Tibial nerve (tissue), 4 donors: ENCODE measurements around the gene MTNR1A. TPM values are rescaled to one million over a fixed set of nuclear protein-coding genes. Genes with fewer than 3 reads are reported as not detected.

Source experiments
- DNase-seq, 2 donors: peaks; one replicate each; pipeline ENCODE4 v3.0.0-alpha.2; 2019; ENCODE audit warnings: low spot score in 2 of 2
- H3K27ac ChIP-seq, 4 donors: fragments of 200-600 bp; sonication (generic) in 3 of 4; one replicate each; pipeline ENCODE4 v1.5.1; 2017 to 2019; ENCODE audit warnings: mild to moderate bottlenecking in 1 of 4
- H3K27me3 ChIP-seq, 2 donors: fragments of 200-600 bp; sonication (generic) in 1 of 2; one replicate each; pipeline versions ENCODE4 v1.5.1 to v1.6.0; 2017 to 2019
- H3K36me3 ChIP-seq, 3 donors: fragments of 200-600 bp; sonication (generic); one replicate each; pipeline ENCODE4 v1.5.1; 2018 to 2019
- H3K4me1 ChIP-seq, 4 donors: fragments of 200-600 bp; sonication (generic) in 3 of 4; one replicate each; pipeline ENCODE4 v1.5.1; 2017 to 2019
- H3K4me3 ChIP-seq, 4 donors: fragments of 200-600 bp; sonication (generic) in 3 of 4; one replicate each; pipeline ENCODE4 v1.5.1; 2017 to 2019; ENCODE audit warnings: mild to moderate bottlenecking in 1 of 4, moderate library complexity in 1 of 4
- H3K9me3 ChIP-seq, 4 donors: fragments of 200-600 bp; sonication (generic) in 3 of 4; one replicate each; pipeline ENCODE4 v1.5.1; 2017 to 2019
- EP300 ChIP-seq, 2 donors: sonication (generic); formaldehyde crosslinking; IDR thresholded peaks; one replicate each; pipeline ENCODE4 v1.6.1; 2017; ENCODE audit warnings: antibody characterized with exemption in 2 of 2, mild to moderate bottlenecking in 1 of 2
- POLR2A ChIP-seq, 2 donors: fragments of 450-650 bp; IDR thresholded peaks; one replicate each; pipeline ENCODE4 v1.6.1; 2017; ENCODE audit warnings: antibody characterized with exemption in 2 of 2, mild to moderate bottlenecking in 2 of 2, moderate library complexity in 2 of 2
- WGBS, 2 donors: methylation state at CpG; one replicate each; pipeline ENCODE4 v1.1.5; 2018; 5-methylcytosine and 5-hydroxymethylcytosine counted together
- total RNA-seq, 4 donors: library from RNA; depleted of rRNA; stranded (reverse); fragments of >200 nt; gene quantifications; one replicate each; pipeline ENCODE4 v1.1.0, GENCODE V29; 2016
- TF ChIP-seq, protein P1 (sequence below), 5 experiments: fragments of 200-600 bp in 3 of 5; fragments of 450-650 bp in 2 of 5; sonication (generic) in 3 of 5; IDR thresholded peaks; one replicate each; pipeline ENCODE4 v1.5.1; 2016 to 2019; ENCODE audit warnings: antibody characterized with exemption in 5 of 5, mild to moderate bottlenecking in 3 of 5, moderate library complexity in 2 of 5

MTNR1A gene
- total RNA-seq: not detected

- no peak for DNase-seq
- H3K4me3 ChIP-seq: peak within 1 kb of the TSS in 3 of 4 donors; percentile 4 to 46 (median 27)
Measured at GRCh38 chr4:186554914-186555827, at the start of gene MTNR1A. TSS of gene MTNR1A (minus strand) at chr4:186555567. CDS start at chr4:186555365, 202 bp downstream.

GRCh38 chr4:186604124-186604807 lies 48.9 kb upstream of the MTNR1A start:
- H3K4me3 ChIP-seq: no peak overlapping the region
- TF ChIP-seq EP300 (IDR thresholded peaks at IDR 0.05) (no peak), POLR2A (IDR thresholded peaks at IDR 0.05) (no peak)
- TF ChIP-seq, protein P1, sequence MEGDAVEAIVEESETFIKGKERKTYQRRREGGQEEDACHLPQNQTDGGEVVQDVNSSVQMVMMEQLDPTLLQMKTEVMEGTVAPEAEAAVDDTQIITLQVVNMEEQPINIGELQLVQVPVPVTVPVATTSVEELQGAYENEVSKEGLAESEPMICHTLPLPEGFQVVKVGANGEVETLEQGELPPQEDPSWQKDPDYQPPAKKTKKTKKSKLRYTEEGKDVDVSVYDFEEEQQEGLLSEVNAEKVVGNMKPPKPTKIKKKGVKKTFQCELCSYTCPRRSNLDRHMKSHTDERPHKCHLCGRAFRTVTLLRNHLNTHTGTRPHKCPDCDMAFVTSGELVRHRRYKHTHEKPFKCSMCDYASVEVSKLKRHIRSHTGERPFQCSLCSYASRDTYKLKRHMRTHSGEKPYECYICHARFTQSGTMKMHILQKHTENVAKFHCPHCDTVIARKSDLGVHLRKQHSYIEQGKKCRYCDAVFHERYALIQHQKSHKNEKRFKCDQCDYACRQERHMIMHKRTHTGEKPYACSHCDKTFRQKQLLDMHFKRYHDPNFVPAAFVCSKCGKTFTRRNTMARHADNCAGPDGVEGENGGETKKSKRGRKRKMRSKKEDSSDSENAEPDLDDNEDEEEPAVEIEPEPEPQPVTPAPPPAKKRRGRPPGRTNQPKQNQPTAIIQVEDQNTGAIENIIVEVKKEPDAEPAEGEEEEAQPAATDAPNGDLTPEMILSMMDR (IDR thresholded peaks at IDR 0.05): no peak

More at GRCh38 chr4:186554914-186555827, at the start of gene MTNR1A:
- 4 to 6% methylated on average over 26 to 75 of the region's 91 CpGs for WGBS, 2 donors
- TF ChIP-seq EP300 (IDR thresholded peaks at IDR 0.05) (no peak), POLR2A (IDR thresholded peaks at IDR 0.05) (no peak)
- TF ChIP-seq, protein P1 (IDR thresholded peaks at IDR 0.05): peak in 1 of 5 experiments; percentile 6
- Histone ChIP-seq H3K9me3 (no peaks in the 10 kb centered on the region), H3K36me3 (no peaks in the 10 kb centered on the region), H3K4me1 (peaks cover 0 to 16% (median 2%) of the 10 kb centered on the region in 4 donors), H3K27me3 (peaks cover 0 to 49% of the 10 kb centered on the region in 2 donors), H3K27ac (no peak within 1 kb of the TSS)

GRCh38 chr4:186602978-186603377 lies 47.6 kb upstream of the MTNR1A start:
- Histone ChIP-seq H3K27ac (no peak overlapping the region), H3K36me3 (peaks cover 0 to 95% (median 0%) of the 10 kb centered on the region in 3 donors), H3K4me3 (no peak overlapping the region), H3K9me3 (no peaks in the 10 kb centered on the region), H3K27me3 (no peaks in the 10 kb centered on the region), H3K4me1 (no peaks in the 10 kb centered on the region)
- TF ChIP-seq, protein P1 (IDR thresholded peaks at IDR 0.05): no peak
- TF ChIP-seq POLR2A (IDR thresholded peaks at IDR 0.05) (no peak), EP300 (IDR thresholded peaks at IDR 0.05) (no peak)
- DNase-seq: no peak
- WGBS, 2 donors: 93 to 95% methylated on average over 9 of the region's 9 CpGs

More at GRCh38 chr4:186604124-186604807, 48.9 kb upstream of the MTNR1A start:
- H3K9me3 ChIP-seq: no peaks in the 10 kb centered on the region
- 72 to 74% methylated on average over 7 of the region's 7 CpGs for WGBS, 2 donors
- no peak for DNase-seq
- H3K27me3 ChIP-seq: no peaks in the 10 kb centered on the region
- H3K27ac ChIP-seq: no peak overlapping the region
- no peaks in the 10 kb centered on the region for H3K4me1 ChIP-seq
- H3K36me3 ChIP-seq: peaks cover 0 to 95% (median 0%) of the 10 kb centered on the region in 3 donors

DNA sequence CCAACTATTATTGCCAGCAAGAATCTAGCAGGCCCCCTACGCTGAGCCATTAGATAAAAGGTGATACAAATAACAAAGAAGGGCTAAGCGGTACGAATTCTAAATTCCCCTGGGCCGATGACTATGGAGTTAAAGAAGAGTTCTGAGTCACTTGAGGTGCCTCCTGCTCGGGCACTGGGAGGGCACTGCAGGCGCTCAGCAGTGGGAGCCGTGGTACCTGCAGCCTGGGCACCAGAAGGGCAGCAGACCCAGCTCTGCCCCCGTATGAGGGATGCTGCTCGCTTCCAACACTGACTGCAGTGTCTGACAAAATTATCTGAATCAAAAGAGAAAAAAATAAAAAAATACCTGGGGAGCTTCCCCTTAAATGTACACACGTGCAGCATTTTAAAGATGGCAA lies 44.1 kb upstream of the MTNR1A start:
- Histone ChIP-seq H3K36me3 (peaks cover 0 to 94% (median 0%) of the 10 kb centered on the region in 3 donors), H3K27me3 (no peaks in the 10 kb centered on the region), H3K9me3 (no peaks in the 10 kb centered on the region), H3K4me1 (no peaks in the 10 kb centered on the region), H3K4me3 (no peak overlapping the region), H3K27ac (no peak overlapping the region)
- WGBS, 2 donors: 93 to 95% methylated on average over 10 of the region's 10 CpGs
- no peak for DNase-seq
- TF ChIP-seq POLR2A (IDR thresholded peaks at IDR 0.05) (no peak), EP300 (IDR thresholded peaks at IDR 0.05) (no peak)
- TF ChIP-seq, protein P1 (IDR thresholded peaks at IDR 0.05): no peak
